T1000 (cell line): ENCODE results near the gene BABAM1.

Source experiments
- DNase-seq: peaks from one replicate; lab custom pipeline; 2025; ENCODE audit warnings: mixed read lengths; lab: John Stamatoyannopoulos, UW

The BABAM1 gene

GRCh38 chr19:17266975-17267788, at the start of gene BABAM1:
Gene BABAM1, plus strand, starts transcription at chr19:17267443. Its CDS starts 1,364 bp downstream, at chr19:17268807.
- DNase-seq, result peak; percentile 94

- DNase-seq, result no peak
Observed at GRCh38 chr19:17219286-17219685, 48.0 kb upstream of the BABAM1 start.

GRCh38 chr19:17220207-17220758, 47.0 kb upstream of the BABAM1 start:
- DNase-seq, result no peak

- no peak for DNase-seq
Observed at GRCh38 chr19:17225053-17225452, 42.2 kb upstream of the BABAM1 start.

GRCh38 chr19:17226002-17226933, 41.0 kb upstream of the BABAM1 start, which contains the start of gene OCEL1:
Gene OCEL1, plus strand, starts transcription at chr19:17226226. Its CDS starts 22 bp downstream, at chr19:17226248.
- peak; percentile 92 for DNase-seq

GRCh38 chr19:17227798-17228367, 39.4 kb upstream of the BABAM1 start:
- DNase-seq, result no peak

- DNase-seq, result no peak
Observed at GRCh38 chr19:17229890-17230289, 37.4 kb upstream of the BABAM1 start.

GRCh38 chr19:17232258-17232657, 35.0 kb upstream of the BABAM1 start:
- DNase-seq, result no peak

- no peak for DNase-seq
Observed at GRCh38 chr19:17234911-17235299, 32.3 kb upstream of the BABAM1 start.

GRCh38 chr19:17235300-17235970, 31.8 kb upstream of the BABAM1 start:
- no peak for DNase-seq

- no peak for DNase-seq
Observed at GRCh38 chr19:17235971-17236777, 31.1 kb upstream of the BABAM1 start.

GRCh38 chr19:17236811-17237543, 30.3 kb upstream of the BABAM1 start:
- no peak for DNase-seq

- DNase-seq, result no peak
Observed at GRCh38 chr19:17237747-17238706, 29.2 kb upstream of the BABAM1 start.

- no peak for DNase-seq
Observed at GRCh38 chr19:17240062-17240752, 27.0 kb upstream of the BABAM1 start.

GRCh38 chr19:17240826-17241399, 26.3 kb upstream of the BABAM1 start:
- no peak for DNase-seq

- DNase-seq, result no peak
Observed at GRCh38 chr19:17242431-17243208, 24.6 kb upstream of the BABAM1 start.
